A673 (cell line): ENCODE results near the gene SNRNP40. TPM values are rescaled to one million over a fixed set of nuclear protein-coding genes. Genes with fewer than 3 reads are reported as not detected.
A peak's percentile ranks its signal among the peaks of the same experiment; 100 is the strongest.
"Not testable (repeated sequence)": the region's sequence is repeated elsewhere in the genome, so short reads cannot be mapped to it uniquely, and the experiment has no call there.

ENCODE experiments used
- BruUV-seq: library from RNA; stranded (reverse); fragments of 400-500 nt; replicated peaks from 2 replicates; lab custom pipeline; 2021; lab: Mats Ljungman, UMichigan
- CTCF ChIA-PET: fragments of 300-600 bp; sonication (Branson Sonifier 250); formaldehyde crosslinking; loops from one replicate; lab custom pipeline; 2022; ENCODE audit warnings: antibody characterized with exemption; lab: Charles Lee
- POLR2A ChIA-PET: fragments of 300-600 bp; sonication (Branson Sonifier 250); formaldehyde crosslinking; loops from one replicate; lab custom pipeline; 2022; ENCODE audit warnings: antibody characterized with exemption; ENCODE audit not compliant: low non-redundant PET; lab: Charles Lee
- DNase-seq: peaks from one replicate; pipeline ENCODE4 v3.0.0-alpha.2; 2015; ENCODE audit warnings: low spot score
- H3K27ac ChIP-seq: fragments of 200-600 bp; sonication (generic); 2 replicates; pipeline ENCODE4 v1.5.1; 2016; ENCODE audit warnings: mixed run types, low read depth, mild to moderate bottlenecking, mixed read lengths, antibody characterized with exemption, low read length; ENCODE audit not compliant: poor library complexity, severe bottlenecking
- H3K27me3 ChIP-seq: fragments of 200-600 bp; sonication (generic); replicated peaks from 2 replicates; pipeline ENCODE4 v1.6.1; 2017; ENCODE audit warnings: mixed run types, low read depth, mild to moderate bottlenecking, mixed read lengths, antibody characterized with exemption, low read length; ENCODE audit not compliant: insufficient read depth, poor library complexity
- H3K36me3 ChIP-seq: fragments of 200-600 bp; sonication (generic); 2 replicates; pipeline ENCODE4 v1.6.1; 2016; ENCODE audit warnings: mixed run types, mild to moderate bottlenecking, mixed read lengths, antibody characterized with exemption, low read length; ENCODE audit not compliant: insufficient read depth, poor library complexity, severe bottlenecking
- H3K4me1 ChIP-seq: fragments of 200-600 bp; sonication (generic); 2 replicates; pipeline ENCODE4 v1.6.1; 2017; ENCODE audit warnings: mixed run types, mild to moderate bottlenecking, mixed read lengths, antibody characterized with exemption, low read length; ENCODE audit not compliant: insufficient read depth, poor library complexity, severe bottlenecking
- H3K4me3 ChIP-seq: fragments of 200-600 bp; sonication (generic); 2 replicates; pipeline ENCODE4 v1.5.1; 2016; ENCODE audit warnings: low read depth, mixed run types, mild to moderate bottlenecking, mixed read lengths, low read length; ENCODE audit not compliant: poor library complexity, severe bottlenecking
- H3K9me3 ChIP-seq: fragments of 200-600 bp; sonication (generic); 2 replicates; pipeline ENCODE4 v1.6.1; 2016; ENCODE audit warnings: mixed run types, low read depth, mild to moderate bottlenecking, mixed read lengths, antibody characterized with exemption, low read length; ENCODE audit not compliant: poor library complexity, severe bottlenecking
- CTCF ChIP-seq: fragments of 300-800, 200-600 bp; sonication (generic); conservative IDR thresholded peaks from 2 replicates; pipeline ENCODE4 v1.5.1; 2017; ENCODE audit warnings: low read depth, mild to moderate bottlenecking, antibody characterized with exemption, low read length, moderate library complexity, mixed read lengths
- EZH2 ChIP-seq: fragments of 200-600 bp; sonication (generic); IDR thresholded peaks from 2 replicates; pipeline ENCODE4 v1.6.1; 2017; ENCODE audit warnings: borderline replicate concordance, low read depth, mild to moderate bottlenecking, mixed read lengths, antibody characterized with exemption, low read length; ENCODE audit not compliant: poor library complexity, severe bottlenecking
- intact Hi-C: fragments of 100-400 bp; cut with micrococcal nuclease; formaldehyde crosslinking; loops from one replicate; pipeline ENCODE4 v1.10.0; 2022; ENCODE audit not compliant: unreplicated experiment
- total RNA-seq: library from RNA; stranded (reverse); gene quantifications from 2 replicates; pipeline ENCODE4 v1.2.3, GENCODE V29; 2021

SNRNP40 gene
- total RNA-seq, 1 experiment from 2014 or later, result 121 TPM

- Histone ChIP-seq H3K27ac (peak overlapping the region; percentile 90), H3K36me3 (peaks cover 32% of the 10 kb centered on the region), H3K27me3 (no peaks in the 10 kb centered on the region), H3K9me3 (no peaks in the 10 kb centered on the region), H3K4me3 (peak overlapping the region; percentile 80), H3K4me1 (peaks cover 14% of the 10 kb centered on the region)
- POLR2A ChIA-PET, result interaction anchor here (0.5 kb wide), 1 partner anchor 171 kb away, joined by 3 read pairs; no protein-coding TSS in a partner anchor
- intact Hi-C loops, result no loop called here
- DNase-seq, result peak; percentile 10
- BruUV-seq, result no TSS peak
- CTCF ChIA-PET, result no interaction called here
- TF ChIP-seq CTCF (no peak), EZH2 (no peak)
Observed at GRCh38 chr1:31295874-31296485, 608 bp downstream of the SNRNP40 start.

GRCh38 chr1:31289021-31289420 lies 7.6 kb downstream of the SNRNP40 start:
- no TSS peak for BruUV-seq
- peaks cover 76% of the 10 kb centered on the region for H3K36me3 ChIP-seq

GRCh38 chr1:31287791-31288190 lies 8.8 kb downstream of the SNRNP40 start:
- POLR2A ChIA-PET, CTCF ChIA-PET, H3K27me3 ChIP-seq, intact Hi-C loops, BruUV-seq, H3K27ac ChIP-seq, H3K4me1 ChIP-seq, H3K9me3 ChIP-seq, DNase-seq, H3K4me3 ChIP-seq: not testable (repeated sequence)
- H3K36me3 ChIP-seq, result peaks cover 67% of the 10 kb centered on the region

More at GRCh38 chr1:31289021-31289420, 7.6 kb downstream of the SNRNP40 start:
- Histone ChIP-seq H3K4me1 (no peaks in the 10 kb centered on the region), H3K4me3 (no peak overlapping the region), H3K27ac (no peak overlapping the region), H3K27me3 (no peaks in the 10 kb centered on the region), H3K9me3 (no peaks in the 10 kb centered on the region)
- ChIA-PET POLR2A (no interaction called here), CTCF (no interaction called here)
- TF ChIP-seq EZH2 (no peak), CTCF (no peak)
- intact Hi-C loops, result no loop called here
- no peak for DNase-seq

GRCh38 chr1:31282426-31282825 lies 14.2 kb downstream of the SNRNP40 start:
- H3K27me3 ChIP-seq, H3K4me3 ChIP-seq, H3K27ac ChIP-seq, BruUV-seq, intact Hi-C loops, CTCF ChIA-PET, DNase-seq, POLR2A ChIA-PET, H3K4me1 ChIP-seq, H3K9me3 ChIP-seq: not testable (repeated sequence)
- H3K36me3 ChIP-seq, result peaks cover 60% of the 10 kb centered on the region
